Measurements from ENCODE around the gene FOXP4.
A peak's percentile ranks its signal among the peaks of the same experiment; 100 is the strongest.

Gene FOXP4

DNA sequence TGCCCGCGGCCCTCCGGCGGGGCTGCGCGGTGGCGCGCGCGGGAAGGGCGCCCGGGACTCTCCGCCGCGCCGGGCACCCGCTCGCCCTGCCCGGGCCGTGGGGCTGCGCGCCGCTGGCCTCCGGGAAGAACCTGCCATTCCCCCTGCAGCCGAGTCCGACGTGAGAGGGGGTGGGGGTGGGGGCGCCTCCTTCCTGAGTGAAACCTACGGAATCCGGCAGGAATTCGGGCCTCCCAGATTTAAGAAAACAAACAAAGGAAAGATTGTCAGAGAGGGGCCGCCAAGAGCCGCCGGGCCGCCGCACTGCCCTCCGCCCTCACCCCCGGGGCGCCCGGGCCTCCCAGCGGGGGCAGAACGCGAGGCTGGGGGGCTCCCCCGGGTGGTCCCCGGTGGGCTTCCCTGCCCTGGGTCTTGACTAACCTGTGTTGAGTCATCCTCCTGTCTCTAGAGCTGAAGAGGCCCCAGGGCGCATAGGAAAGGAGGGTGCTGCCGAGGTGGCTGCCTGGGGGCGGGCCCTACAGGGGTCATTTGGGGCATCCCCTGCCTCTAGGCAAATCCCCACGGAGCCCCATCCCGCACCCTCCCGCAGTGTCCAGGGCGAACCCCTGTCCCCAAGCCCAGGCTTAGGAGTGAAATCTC is 42.2 kb upstream of the FOXP4 start:
- TF ChIP-seq, protein P1, sequence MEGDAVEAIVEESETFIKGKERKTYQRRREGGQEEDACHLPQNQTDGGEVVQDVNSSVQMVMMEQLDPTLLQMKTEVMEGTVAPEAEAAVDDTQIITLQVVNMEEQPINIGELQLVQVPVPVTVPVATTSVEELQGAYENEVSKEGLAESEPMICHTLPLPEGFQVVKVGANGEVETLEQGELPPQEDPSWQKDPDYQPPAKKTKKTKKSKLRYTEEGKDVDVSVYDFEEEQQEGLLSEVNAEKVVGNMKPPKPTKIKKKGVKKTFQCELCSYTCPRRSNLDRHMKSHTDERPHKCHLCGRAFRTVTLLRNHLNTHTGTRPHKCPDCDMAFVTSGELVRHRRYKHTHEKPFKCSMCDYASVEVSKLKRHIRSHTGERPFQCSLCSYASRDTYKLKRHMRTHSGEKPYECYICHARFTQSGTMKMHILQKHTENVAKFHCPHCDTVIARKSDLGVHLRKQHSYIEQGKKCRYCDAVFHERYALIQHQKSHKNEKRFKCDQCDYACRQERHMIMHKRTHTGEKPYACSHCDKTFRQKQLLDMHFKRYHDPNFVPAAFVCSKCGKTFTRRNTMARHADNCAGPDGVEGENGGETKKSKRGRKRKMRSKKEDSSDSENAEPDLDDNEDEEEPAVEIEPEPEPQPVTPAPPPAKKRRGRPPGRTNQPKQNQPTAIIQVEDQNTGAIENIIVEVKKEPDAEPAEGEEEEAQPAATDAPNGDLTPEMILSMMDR (IDR thresholded peaks at IDR 0.05; ENCODE audit: extremely low read depth, missing control alignments) = no peak
- DNase-seq (ENCODE audit: low spot score) = peak; percentile 83

DNA sequence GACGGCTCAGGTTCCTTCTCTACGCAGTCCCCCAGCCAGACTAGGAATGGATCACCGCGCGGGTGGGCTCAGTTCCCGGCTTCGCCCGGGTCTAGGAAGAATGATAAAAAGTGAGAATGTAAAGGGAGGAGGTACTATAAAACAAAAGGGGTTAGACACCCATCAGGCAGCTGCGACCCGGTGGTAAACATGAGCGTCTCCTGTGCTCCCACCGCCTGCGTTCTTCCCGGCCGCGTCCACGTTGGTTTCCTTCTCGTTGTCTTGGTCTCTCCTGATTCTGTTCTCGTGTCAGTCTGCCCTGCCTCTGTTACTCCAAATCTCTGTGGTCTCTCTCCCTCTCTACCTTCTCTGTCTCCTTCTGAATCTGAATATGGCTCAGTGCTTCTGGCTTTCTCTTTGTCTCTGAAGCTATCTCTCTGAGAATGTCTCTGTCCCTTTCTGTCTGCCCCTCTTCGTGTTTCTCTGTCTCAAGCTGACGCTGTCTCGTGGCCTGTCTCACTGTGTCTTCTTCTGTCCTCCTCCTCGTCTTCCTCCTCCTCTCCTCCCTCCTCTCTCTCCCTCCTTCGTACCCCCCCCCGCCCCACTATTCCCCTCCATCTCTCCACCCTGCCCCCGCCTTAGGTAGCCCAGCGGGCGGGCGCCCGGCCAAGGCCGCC is 41.6 kb upstream of the FOXP4 start:
- TF ChIP-seq, protein P1 (IDR thresholded peaks at IDR 0.05; ENCODE audit: extremely low read depth, missing control alignments) = no peak
- DNase-seq (ENCODE audit: low spot score) = peak; percentile 64

DNA sequence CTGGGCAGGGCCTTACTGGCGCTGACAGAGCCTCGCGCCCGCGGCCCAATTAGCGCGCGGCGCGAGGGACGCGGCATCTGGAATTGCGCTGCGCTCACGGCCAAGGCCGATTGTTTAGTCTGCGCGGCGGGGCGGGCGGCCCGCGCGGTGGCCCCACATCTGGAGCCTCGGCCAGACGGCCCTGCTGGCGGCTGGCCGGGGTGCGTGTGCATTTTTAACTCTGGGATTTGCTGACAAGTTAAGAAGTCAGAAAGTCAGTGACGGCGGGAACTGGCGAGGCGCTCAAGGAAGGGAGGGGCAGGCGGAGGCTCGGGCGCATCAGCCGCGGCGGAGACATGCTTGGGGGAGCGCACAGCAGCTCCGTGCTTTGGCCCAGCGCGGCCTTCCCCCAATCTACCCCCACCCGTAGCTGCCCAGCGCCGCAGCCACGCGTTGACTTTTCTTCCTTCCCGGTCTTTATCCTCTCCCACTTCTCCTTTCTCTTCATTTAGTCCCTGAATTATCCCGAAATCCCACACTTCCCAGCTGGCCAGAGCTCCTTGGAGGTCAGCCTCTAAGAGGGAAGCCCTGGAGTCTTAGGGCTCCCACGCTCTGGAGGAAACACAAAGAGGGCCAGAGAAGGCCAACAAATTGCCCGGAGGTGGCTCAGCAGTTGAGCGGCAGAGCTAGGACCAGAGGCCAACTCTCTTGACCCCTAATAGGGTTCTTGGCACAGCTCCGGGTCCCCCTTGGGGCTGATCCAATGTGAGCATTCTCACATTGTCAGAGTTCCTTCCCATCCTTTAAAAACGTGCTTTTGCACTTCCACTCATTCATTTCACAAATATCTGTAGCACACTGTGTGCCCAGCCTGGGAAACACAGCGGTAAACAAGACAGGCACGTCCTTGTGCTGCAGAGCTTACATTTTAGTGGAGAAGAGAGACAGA is 40.8 kb upstream of the FOXP4 start:
- peak; percentile 86 for DNase-seq (ENCODE audit: low spot score)
- TF ChIP-seq, protein P1 (IDR thresholded peaks at IDR 0.05; ENCODE audit: extremely low read depth, missing control alignments) = no peak

- TF ChIP-seq, protein P1 (IDR thresholded peaks at IDR 0.05; ENCODE audit: extremely low read depth, missing control alignments) = no peak
- no peak for DNase-seq (ENCODE audit: low spot score)
Measured at GRCh38 chr6:41508479-41508878, 37.7 kb upstream of the FOXP4 start.

DNA sequence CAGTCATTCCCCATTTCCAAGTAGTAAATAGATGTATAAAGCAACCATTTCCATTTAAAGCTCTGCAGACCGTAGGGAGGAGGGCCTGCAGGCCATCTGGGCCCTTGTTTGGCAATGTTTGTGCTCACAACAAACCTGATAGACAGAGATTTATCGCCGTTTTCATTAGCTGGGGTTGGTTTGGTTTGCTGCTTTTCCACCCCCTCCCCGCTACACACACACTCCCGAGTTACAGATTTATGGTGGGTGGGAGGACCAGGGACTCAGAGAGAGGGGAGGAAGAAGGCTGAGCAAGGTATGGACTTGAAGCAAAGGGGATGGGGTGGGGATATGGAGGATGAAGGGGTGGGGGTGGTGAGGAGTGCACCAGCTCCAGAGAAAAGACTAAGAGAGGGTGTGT is 36.6 kb upstream of the FOXP4 start:
- TF ChIP-seq, protein P1 (IDR thresholded peaks at IDR 0.05; ENCODE audit: extremely low read depth, missing control alignments) = no peak
- DNase-seq (ENCODE audit: low spot score) = no peak

DNA sequence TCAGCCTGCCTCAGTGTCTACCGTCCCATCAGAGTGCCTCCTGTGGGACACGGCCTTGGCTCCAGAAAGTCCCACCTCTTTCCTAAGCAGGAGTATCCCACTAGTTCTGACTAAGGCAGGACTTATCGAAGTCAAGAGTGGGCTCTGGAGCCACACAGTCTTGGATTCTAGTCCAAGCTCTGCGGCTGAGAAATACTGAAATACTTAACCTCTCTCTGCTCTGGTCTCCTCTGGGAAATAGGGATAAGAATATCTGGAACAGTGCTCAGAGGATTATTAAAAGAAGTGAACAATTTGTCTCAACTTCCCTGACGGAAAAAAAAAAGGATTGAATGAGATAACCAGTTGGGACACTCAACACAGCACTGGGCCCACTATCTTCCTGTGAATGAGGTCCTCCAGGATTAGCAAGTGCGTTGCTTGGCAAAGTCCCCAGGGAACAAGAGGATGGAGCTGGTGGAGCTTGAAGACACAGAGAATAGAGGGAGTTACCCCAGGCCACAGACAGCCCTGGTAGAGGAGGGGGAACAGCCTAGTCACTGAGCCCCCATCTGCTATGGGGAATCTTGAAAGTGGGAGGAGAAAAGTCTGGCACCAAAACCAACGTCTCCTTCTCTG is 34.6 kb upstream of the FOXP4 start:
- no peak for DNase-seq (ENCODE audit: low spot score)
- TF ChIP-seq, protein P1 (IDR thresholded peaks at IDR 0.05; ENCODE audit: extremely low read depth, missing control alignments) = no peak

Data from GM20000 (cell line).